Measurements from ENCODE around the gene FRRS1L.

GRCh38 chr9:109205526-109205925 is 38.5 kb upstream of the FRRS1L start:
- TF ChIP-seq CTCF (IDR thresholded peaks at IDR 0.05): no peak
- no peak for TF ChIP-seq EZH2 (IDR thresholded peaks at IDR 0.05; ENCODE audit: borderline replicate concordance, insufficient read depth, low read depth, low read length, poor library complexity, severe bottlenecking)

Measured in B cell (primary cell).